Left colon (tissue), 2 donors: Measurements from ENCODE around the gene RPS27L. TPM values are rescaled to one million over a fixed set of nuclear protein-coding genes. Genes with fewer than 3 reads are reported as not detected.

Experiments
- ATAC-seq: fragments of 200-7000 bp; cut with Tn5 transposase; one replicate; pipeline ENCODE4 v1.9.1; 2020; ENCODE audit warnings: mild to moderate bottlenecking, moderate library complexity
- DNase-seq, 2 donors: peaks; one replicate each; pipeline ENCODE4 v3.0.0-alpha.2; 2020
- intact Hi-C, 2 donors: fragments of 100-400 bp; cut with DNase I in 1 of 2; cut with micrococcal nuclease in 1 of 2; formaldehyde crosslinking; loops; one replicate each; pipeline versions ENCODE4 v1.11.2 to v1.14.0; 2022; cut with DNase I, micrococcal nuclease
- total RNA-seq, 2 donors: library from RNA; stranded (reverse); fragmentation: NEBNext Ultra II Directional; extraction: Animal tissue kit (Norgen Biotek cat#: 25700); gene quantifications; one replicate each; pipeline ENCODE4 v1.2.1, GENCODE V29; 2021
- donor health status: DM: no; HTN: no; CAD: no.
- donor health status: DM: yes; HTN: yes; CAD: no.

The RPS27L gene
- total RNA-seq, 2 donors from 2014 or later = 173 to 239 TPM

DNA sequence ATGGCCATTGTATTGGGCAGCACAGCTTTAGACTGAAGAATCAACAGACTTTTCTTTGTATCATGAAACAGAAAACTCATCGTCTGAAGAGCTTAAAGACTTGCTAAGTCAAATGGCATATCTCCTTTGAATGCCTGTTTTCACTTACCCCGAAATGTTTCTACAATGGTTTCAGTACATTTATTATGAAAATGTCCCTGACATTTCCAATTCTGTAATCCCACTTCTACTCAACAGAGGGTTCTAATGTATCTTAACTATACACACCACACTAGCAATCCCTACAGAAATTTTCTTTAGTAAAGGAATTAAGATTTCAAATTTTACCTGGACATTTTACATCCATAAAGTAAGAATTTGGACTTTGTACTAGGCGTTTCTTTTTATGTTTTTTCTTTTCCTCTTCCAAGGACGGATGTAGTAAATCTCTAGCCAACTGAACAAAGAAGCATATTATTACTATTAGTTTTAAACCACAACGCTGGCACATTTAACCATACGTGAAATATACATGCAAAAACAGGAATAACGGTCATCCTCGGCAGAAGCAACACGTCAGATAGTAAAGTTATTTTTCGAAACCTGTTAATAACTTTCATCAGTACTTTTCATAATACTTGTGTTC is 1.1 kb downstream of the RPS27L start:
- intact Hi-C loops = no loop called here
- no peak for DNase-seq
- ATAC-seq = peak; percentile 57

DNA sequence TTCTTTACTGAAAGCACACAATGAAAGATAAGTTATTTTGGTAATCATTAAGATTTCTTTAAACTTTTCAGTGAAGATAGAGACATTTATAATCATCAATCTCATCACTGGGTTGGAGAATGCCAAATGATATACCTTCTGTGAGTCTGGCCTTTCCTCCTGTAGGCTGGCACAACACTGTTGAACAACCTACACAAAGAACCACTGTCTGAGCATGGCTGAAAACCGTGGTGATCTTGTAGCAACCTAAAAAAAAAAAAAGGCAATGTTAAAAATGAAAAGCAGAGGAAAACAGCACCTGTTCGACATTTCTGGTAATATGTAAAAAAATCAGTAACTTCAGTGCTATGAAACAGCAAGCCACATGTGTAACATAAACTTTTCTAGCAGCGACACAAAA is 1.8 kb downstream of the RPS27L start:
- no peak for ATAC-seq

DNA sequence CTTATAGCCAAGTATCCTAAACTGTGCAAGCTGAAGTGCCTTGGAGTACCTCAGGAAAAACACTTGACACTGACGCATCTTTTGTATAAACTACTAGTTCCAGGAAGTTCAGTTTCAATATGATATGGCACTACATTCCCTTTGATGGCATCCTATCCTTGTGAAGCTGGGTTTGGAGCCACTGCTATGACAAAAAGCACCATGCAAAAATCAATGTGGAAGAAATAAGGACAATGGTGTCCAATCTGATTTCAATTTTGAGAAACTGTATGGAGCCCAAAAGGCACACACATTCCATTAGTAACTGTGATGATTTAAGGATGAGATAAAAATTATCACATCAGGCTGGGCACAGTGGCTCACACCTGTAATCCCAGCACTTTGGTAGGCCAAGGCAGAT is 5.6 kb downstream of the RPS27L start:
- no peak for ATAC-seq
- intact Hi-C loops = no loop called here

More for the DNA sequence above, 1.8 kb downstream of the RPS27L start:
- DNase-seq = no peak
- intact Hi-C loops = no loop called here

DNA sequence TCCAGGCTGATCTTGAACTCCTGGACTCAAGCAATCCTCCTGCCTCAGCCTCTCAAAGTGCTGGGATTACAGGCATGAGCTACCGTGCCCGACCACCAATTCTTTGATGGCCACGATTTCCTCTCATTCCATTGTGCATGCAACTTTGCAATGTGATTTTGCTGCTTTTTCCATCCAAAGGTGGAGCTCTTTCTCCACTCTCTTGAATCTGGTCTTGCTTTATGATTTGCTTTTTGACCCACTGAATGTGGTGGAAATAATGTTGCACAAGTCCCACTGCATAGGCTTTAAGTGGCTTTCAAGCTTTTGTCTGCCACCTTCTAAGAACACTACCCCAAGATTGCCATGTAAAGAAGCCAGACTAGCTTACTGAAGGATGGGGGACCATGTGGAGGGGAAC is 10.6 kb downstream of the RPS27L start:
- DNase-seq = no peak
- intact Hi-C loops = no loop called here
- peak; percentile 23 for ATAC-seq

More for the DNA sequence above, 5.6 kb downstream of the RPS27L start:
- no peak for DNase-seq

DNA sequence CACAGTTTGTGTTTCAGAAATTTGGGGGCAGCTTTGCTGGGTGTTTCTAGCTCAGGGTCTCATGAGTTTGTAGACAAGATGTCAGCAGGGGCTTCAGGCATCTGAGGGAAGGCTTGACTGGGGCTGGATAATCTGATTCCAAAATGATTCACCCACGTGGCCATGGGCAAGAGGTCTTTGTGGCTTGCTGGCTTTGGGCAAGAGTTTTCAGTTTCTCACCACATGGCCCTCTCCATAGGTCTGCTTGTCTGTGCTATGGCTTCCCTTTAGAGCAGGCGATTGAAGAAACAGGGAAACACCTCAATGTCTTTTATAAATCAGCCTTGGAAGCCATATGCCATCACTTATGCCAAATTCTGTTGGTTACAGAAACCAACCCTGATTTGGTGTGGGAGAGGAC is 11.9 kb downstream of the RPS27L start:
- DNase-seq = no peak
- ATAC-seq = no peak
- intact Hi-C loops = no loop called here

DNA sequence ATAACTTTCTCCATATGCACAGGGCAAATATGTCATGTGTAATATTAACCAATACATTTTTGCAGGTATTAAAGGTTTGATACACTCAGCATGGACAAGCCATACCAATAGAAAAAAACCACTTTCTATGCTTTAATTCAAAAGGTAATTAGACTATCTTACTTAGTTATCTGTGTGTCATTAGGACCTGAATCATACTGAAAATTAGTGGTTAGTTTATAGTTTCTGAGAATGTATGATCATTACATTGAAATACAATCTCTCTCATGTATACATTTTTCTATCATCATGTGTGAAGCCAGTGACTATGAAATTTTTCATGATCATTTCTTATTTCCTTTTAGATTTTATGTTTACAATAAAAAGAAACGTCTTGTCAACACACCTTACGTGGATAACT is 16.3 kb downstream of the RPS27L start:
- ATAC-seq (no peak), DNase-seq (no peak)
- intact Hi-C loops = no loop called here

DNA sequence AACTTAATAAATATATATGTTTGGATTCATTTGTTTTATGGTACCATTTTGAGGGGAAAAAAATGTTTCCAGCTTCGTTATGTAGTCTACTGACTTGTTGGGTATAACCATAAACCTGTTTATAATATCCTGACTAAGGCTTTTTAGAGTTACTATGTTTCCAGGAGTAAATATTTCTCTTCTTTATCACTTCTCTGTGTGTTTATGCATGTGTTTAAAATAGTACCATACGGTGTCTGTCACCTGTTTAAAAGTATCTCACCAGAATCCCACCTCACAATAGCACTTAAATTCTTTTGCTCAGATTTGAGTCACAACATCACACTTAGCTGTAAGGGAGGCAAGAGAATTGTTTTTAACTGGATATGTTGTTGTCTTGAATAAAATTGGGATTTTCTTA is 20.5 kb downstream of the RPS27L start:
- ATAC-seq = no peak

DNA sequence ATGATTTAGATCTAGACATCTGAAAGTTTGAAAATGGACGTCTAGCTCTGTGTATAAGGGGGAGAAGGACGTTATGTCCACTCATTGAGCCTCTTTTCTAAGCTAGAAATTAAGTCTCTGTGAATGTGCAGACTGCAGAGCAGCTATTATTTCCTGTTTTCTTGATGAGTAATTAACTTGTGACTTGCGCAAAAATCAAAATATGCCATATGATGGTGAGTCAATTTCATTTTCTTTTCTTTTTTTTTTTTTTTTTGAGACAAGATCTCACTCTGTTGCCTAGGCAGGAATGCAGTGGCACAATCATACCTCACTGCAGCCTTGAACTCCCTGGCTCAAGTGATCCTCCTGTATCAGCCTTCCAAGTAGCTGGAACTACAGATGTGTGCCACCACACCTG is 21.5 kb downstream of the RPS27L start:
- ATAC-seq (no peak), DNase-seq (no peak)
- intact Hi-C loops = no loop called here

More for the DNA sequence above, 20.5 kb downstream of the RPS27L start:
- intact Hi-C loops = no loop called here
- DNase-seq = no peak

DNA sequence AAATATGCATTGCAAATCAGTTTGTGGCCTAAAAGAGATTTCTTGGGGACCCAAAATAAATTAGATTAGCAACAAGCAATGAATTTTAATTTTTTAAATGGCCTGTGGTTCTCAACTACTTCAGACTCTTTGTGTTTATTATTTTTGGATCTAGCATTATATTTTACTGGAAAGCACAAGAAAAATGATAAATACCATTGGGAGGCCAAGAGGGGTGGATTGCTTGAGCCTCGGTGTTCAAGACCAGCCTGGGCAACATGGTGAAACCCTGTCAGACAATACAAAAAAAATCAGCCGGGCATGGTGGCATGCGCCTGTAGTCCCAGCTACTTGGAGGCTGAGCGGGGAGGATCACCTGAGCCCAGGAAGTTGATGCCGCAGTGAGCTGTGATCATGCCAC is 22.0 kb downstream of the RPS27L start:
- DNase-seq = no peak
- no peak for ATAC-seq
- intact Hi-C loops = no loop called here

DNA sequence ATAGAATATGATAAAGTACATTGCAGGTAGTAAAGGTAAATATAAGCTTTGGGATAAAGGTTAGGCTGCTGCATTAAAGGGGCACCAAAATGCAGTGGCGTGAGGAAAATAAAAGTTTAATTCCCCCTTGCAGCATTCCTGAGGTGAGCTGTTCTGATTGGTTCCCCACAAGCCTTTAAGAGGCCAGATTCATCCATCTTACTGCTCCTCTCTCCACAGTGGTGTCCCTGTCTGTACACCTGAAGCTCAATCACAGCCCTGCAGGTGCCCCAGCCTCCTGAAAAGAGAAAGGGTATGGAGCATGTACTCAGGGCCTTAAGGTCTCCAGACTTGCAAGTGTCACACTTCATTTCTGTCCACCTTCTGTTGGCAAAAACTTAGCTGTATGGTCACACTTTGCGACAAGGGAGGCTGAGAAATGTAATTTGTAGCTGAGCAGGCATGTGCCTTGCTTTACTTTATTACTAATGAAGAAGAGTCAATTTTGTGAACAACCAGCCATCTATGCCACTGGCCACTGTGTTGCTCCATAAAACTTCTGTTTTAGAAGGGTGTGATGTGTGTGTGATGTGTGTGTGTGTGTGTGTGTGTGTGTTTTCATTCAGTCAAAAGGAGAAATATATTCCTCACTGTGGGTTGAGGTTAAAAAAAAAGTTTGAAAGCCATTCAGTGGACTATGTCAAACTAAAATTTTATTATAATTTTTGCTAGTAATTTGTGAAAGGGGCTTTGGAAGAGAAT is 22.9 kb downstream of the RPS27L start:
- DNase-seq (no peak), ATAC-seq (no peak)
- intact Hi-C loops = no loop called here

DNA sequence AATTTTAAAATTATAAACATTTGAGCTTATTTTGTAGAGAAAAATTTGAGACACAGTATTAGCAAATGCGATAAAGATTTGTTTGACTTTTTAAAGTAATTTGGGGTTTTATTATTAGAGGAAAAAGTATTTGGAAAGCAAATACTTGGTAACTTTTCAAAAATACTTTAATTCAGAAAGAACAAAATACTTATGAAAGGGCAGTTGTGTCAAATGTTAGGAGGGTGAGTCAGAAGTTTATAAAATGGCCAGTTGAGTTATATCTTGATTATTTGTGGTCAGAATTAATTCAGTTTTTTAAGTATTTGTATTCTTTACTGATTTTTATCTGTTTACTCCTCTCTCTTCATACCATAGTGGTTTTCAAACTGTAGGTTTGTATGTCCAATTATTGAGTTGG is 23.5 kb downstream of the RPS27L start:
- ATAC-seq = no peak
- intact Hi-C loops = no loop called here
- no peak for DNase-seq

DNA sequence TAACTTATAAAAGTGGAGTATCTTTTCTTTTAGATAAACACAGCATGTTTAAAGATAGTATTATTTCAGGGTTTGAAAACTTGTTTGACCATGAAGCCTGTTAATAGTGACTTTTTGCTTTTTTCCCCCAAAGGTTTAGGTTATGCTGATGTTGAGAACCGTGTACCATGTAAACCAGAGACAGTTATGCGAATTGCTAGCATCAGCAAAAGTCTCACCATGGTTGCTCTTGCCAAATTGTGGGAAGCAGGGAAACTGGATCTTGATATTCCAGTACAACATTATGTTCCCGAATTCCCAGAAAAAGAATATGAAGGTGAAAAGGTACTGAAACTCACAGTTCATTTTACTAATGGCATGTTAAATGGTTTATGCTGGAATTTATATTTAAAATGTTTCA is 30.6 kb downstream of the RPS27L start:
- intact Hi-C loops = no loop called here
- no peak for DNase-seq
- no peak for ATAC-seq

DNA sequence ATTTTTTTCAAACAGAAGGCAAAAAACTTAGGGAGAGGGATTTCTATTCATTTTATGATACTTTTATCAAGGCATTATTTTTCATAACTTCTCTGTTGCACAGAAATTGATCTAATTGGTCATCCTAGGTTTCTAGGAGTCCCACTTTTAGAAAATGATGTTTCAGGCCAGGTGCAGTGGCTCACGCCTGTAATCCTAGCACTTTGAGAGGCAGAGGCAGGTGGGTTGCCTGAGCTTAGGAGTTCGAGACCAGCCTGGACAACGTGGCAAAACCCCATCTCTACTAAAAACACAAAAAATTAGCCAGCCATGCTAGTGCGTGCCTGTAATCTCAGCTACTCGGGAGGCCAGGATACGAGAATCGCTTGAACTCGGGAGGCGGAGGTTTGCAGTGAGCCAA is 32.8 kb downstream of the RPS27L start:
- DNase-seq (no peak), ATAC-seq (no peak)
- intact Hi-C loops = no loop called here

DNA sequence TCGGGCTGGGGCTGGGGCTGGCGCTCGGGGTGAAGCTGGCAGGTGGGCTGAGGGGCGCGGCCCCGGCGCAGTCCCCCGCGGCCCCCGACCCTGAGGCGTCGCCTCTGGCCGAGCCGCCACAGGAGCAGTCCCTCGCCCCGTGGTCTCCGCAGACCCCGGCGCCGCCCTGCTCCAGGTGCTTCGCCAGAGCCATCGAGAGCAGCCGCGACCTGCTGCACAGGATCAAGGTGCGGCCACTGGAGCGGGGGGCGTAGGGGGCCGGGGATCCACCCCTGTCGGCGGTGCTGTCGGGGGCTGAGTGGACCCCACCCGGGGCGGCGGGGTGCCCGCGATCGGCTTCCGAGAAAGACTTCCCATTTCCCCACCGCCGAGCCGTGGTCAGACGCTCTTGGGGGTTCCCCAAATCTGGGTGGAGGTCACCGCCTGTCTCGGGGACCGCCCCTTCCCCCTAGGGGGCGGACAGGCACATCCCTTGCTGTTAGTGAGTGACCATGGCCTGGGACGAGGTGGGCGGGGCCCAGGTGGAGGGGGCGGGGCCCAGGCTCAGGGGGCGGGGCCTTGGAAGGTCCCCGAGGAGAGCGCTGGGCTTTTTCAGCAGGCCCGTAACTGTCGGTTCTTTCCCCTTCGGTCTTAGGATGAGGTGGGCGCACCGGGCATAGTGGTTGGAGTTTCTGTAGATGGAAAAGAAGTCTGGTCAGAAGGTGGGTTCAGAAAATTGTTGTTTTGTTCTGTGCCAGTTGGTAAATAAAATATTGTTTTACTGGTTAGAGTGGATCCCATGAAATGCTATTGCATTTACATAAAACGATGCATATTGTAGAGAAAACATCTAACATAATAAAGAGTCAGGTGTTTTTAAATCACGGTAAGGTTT is 35.0 kb downstream of the RPS27L start:
- intact Hi-C loops = no loop called here
- DNase-seq (peak; percentile 85 to 89), ATAC-seq (peak; percentile 96)

DNA sequence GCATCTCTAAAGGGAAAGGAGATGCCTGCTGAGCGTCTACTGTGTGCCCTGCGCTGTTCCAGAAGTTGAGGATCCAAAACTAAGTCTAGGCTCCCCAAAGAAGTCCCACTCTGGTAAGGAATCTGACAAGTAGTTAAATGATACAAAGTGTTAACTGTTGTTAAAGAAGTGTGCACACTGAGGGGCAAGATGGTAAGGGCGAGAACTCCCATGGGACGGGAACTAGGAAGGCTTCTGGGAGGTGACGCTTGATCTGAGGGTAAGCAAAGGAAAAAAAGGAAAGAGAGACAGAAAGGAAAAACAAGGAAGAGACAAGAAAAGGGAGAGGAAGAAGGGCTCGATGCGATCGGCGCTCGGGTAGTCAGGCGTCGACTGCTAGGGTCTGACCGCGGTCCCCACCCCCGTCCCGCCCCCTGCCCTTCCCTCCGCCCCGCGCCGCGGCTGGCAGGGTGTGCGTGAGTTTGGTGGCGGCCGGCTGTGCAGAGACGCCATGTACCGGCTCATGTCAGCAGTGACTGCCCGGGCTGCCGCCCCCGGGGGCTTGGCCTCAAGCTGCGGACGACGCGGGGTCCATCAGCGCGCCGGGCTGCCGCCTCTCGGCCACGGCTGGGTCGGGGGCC is 35.8 kb downstream of the RPS27L start, which contains the start of gene LACTB:
LACTB (plus strand) TSS at position 480 of the 620 bp plus-strand sequence; CDS start at position 491, 11 bp downstream.
- intact Hi-C loops = no loop called here
- DNase-seq (peak; percentile 90 to 91), ATAC-seq (peak; percentile 91)

DNA sequence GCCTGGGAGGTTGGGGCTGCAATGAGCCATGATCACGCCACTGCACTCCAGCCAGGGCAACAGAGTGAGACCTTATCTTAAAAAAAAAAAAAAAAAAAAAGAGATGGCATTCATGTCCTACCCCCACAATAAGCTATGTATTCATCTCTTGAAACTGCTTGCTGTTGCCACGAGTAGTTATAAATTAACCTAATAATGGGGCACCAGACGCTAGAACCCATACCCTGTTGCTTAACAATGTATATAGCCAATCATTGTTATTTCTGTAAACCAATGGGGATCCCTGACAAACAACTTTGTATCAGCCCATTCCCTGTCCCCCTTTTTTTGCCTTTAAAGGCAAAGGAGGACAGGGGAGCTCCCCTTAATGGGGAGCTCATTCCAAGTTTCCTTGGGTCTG is 38.4 kb downstream of the RPS27L start:
- DNase-seq = no peak
- intact Hi-C loops = no loop called here
- no peak for ATAC-seq

DNA sequence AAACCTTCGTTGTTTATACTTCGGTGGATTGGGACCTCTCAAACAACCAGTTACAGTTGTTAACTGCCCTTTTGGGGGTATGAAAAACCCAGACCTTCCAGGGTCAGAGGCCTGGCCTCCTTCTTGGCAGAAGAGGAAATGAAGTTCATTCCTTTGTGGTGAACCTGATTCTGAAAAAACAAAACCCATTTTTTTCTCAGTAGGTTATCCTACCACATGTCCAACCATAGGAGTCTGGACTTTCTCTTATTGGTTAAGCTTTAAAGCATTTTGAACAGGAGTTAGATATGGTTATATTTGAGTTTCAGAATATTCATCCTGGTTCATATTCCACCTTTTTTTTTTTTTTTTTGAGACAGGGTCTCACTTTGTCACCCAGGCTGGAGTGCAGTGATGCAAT is 42.8 kb downstream of the RPS27L start:
- DNase-seq (no peak), ATAC-seq (no peak)
- intact Hi-C loops = no loop called here

DNA sequence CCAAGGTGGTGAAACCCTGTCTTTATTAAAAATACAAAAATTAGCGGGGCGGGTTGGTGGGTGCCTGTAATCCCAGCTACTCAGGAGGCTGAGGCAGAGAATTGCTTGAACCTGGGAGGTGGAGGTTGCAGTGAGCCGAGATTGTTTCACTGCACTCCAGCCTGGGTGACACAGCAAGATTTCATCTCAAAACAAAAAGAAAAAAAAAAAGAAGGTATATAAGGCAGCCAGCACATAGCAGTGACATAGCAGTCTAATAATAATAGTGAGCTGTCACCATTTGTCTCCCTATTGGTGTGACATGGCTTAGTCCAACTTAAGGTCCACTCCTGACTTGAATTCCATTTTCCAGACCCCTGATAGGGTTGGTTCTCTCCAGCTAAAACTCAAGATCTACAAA is 44.4 kb downstream of the RPS27L start:
- intact Hi-C loops = no loop called here

DNA sequence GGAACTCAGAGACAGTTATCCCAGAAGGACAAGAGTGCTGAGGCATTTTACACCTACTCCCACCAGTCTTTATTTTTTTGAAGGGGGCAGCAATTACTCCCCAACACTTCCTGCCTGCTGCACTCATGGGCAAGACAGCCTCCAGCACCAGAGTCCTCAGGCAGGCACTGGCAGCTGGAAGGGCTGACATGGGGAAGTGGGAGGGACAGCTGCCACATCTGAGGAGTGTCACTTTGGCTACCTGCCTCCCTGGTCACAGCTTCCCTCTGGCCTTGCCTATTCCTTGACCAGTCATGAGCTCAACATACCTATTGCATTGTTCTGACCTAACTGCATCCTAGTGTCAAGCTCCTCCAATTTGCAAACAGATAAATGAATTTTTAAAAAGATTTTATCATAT is 45.8 kb downstream of the RPS27L start:
- intact Hi-C loops = no loop called here
- no peak for DNase-seq
- peak; percentile 40 for ATAC-seq

More for the DNA sequence above, 44.4 kb downstream of the RPS27L start:
- ATAC-seq (no peak), DNase-seq (no peak)
